ENCODE data around the gene LIMK1. TPM values are rescaled to one million over a fixed set of nuclear protein-coding genes. Genes with fewer than 3 reads are reported as not detected.

LIMK1 gene
- total RNA-seq, 2 experiments from 2014 or later = 7.8 to 8.2 TPM

- TF ChIP-seq CTCF (IDR thresholded peaks at IDR 0.05) = no peak
- Histone ChIP-seq H3K9me3 (ENCODE audit: control insufficient read depth in 1 of 2, insufficient read depth in 1 of 2, low read length in 2 of 2) (peaks cover 0 to 5% of the 10 kb centered on the region in 2 experiments), H3K4me1 (ENCODE audit: insufficient read depth, low read length) (peaks cover 10% of the 10 kb centered on the region), H3K36me3 (ENCODE audit: insufficient read depth, low read length) (no peaks in the 10 kb centered on the region), H3K4me3 (ENCODE audit: low read length) (no peak overlapping the region), H3K27me3 (ENCODE audit: control insufficient read depth in 1 of 2, insufficient read depth in 2 of 2, low read length in 2 of 2) (peaks cover 0 to 3% of the 10 kb centered on the region in 2 experiments), H3K27ac (ENCODE audit: low read depth in 1 of 2, low read length in 2 of 2) (no peak overlapping the region)
- H3K4me1 Mint-ChIP-seq (ENCODE audit: low read depth) = no peaks in the 10 kb centered on the region
- DNase-seq (no peak), ATAC-seq (ENCODE audit: poor library complexity) (no peak)
- no peaks in the 10 kb centered on the region for H3K9me3 Mint-ChIP-seq
- ChIA-PET CTCF (no interaction called here), POLR2A (no interaction called here)
- no peaks in the 10 kb centered on the region for H3K27me3 Mint-ChIP-seq
- H3K27ac Mint-ChIP-seq = no peak overlapping the region
- H3K4me3 Mint-ChIP-seq = no peak overlapping the region
- intact Hi-C loops (cut with DNase I, micrococcal nuclease) = no loop called here
- no peaks in the 10 kb centered on the region for H3K36me3 Mint-ChIP-seq (ENCODE audit: low read depth)
Observed at GRCh38 chr7:74059681-74060588, 23.7 kb upstream of the LIMK1 start.

GRCh38 chr7:74061840-74062539 lies 21.6 kb upstream of the LIMK1 start:
- no peak overlapping the region for H3K27ac ChIP-seq (ENCODE audit: low read depth in 1 of 2, low read length in 2 of 2)
- intact Hi-C loops (cut with DNase I, micrococcal nuclease) = no loop called here

GRCh38 chr7:74063223-74063641 lies 20.4 kb upstream of the LIMK1 start:
- Histone ChIP-seq H3K27ac (ENCODE audit: low read depth in 1 of 2, low read length in 2 of 2) (no peak overlapping the region), H3K27me3 (ENCODE audit: control insufficient read depth in 1 of 2, insufficient read depth in 2 of 2, low read length in 2 of 2) (no peaks in the 10 kb centered on the region), H3K4me3 (ENCODE audit: low read length) (no peak overlapping the region), H3K36me3 (ENCODE audit: insufficient read depth, low read length) (no peaks in the 10 kb centered on the region), H3K4me1 (ENCODE audit: insufficient read depth, low read length) (peaks cover 10% of the 10 kb centered on the region), H3K9me3 (ENCODE audit: control insufficient read depth in 1 of 2, insufficient read depth in 1 of 2, low read length in 2 of 2) (no peaks in the 10 kb centered on the region)
- Mint-ChIP-seq H3K27ac (no peak overlapping the region), H3K4me3 (no peak overlapping the region), H3K27me3 (no peaks in the 10 kb centered on the region), H3K36me3 (ENCODE audit: low read depth) (no peaks in the 10 kb centered on the region), H3K9me3 (no peaks in the 10 kb centered on the region), H3K4me1 (ENCODE audit: low read depth) (no peaks in the 10 kb centered on the region)
- TF ChIP-seq CTCF (IDR thresholded peaks at IDR 0.05) = no peak
- DNase-seq = no peak
- ATAC-seq (ENCODE audit: poor library complexity) = no peak
- CTCF ChIA-PET = no interaction called here
- intact Hi-C loops (cut with DNase I, micrococcal nuclease) = no loop called here
- POLR2A ChIA-PET = no interaction called here

More at GRCh38 chr7:74061840-74062539, 21.6 kb upstream of the LIMK1 start:
- H3K4me1 ChIP-seq (ENCODE audit: insufficient read depth, low read length) = peaks cover 10% of the 10 kb centered on the region
- H3K9me3 ChIP-seq (ENCODE audit: control insufficient read depth in 1 of 2, insufficient read depth in 1 of 2, low read length in 2 of 2) = peaks cover 0 to 5% of the 10 kb centered on the region in 2 experiments
- H3K36me3 Mint-ChIP-seq (ENCODE audit: low read depth) = no peaks in the 10 kb centered on the region
- H3K4me3 Mint-ChIP-seq = no peak overlapping the region
- DNase-seq = peak; percentile 42 to 89 (median 54)
- no peak overlapping the region for H3K4me3 ChIP-seq (ENCODE audit: low read length)
- H3K27me3 ChIP-seq (ENCODE audit: control insufficient read depth in 1 of 2, insufficient read depth in 2 of 2, low read length in 2 of 2) = no peaks in the 10 kb centered on the region
- H3K27me3 Mint-ChIP-seq = no peaks in the 10 kb centered on the region
- POLR2A ChIA-PET = no interaction called here
- no peaks in the 10 kb centered on the region for H3K9me3 Mint-ChIP-seq
- TF ChIP-seq CTCF (IDR thresholded peaks at IDR 0.05) = no peak
- H3K36me3 ChIP-seq (ENCODE audit: insufficient read depth, low read length) = no peaks in the 10 kb centered on the region
- peak overlapping the region; percentile 84 for H3K27ac Mint-ChIP-seq
- H3K4me1 Mint-ChIP-seq (ENCODE audit: low read depth) = no peaks in the 10 kb centered on the region
- peak; percentile 99 for ATAC-seq (ENCODE audit: poor library complexity)
- CTCF ChIA-PET = no interaction called here
